ENCODE data around the gene LARP4B. TPM values are rescaled to one million over a fixed set of nuclear protein-coding genes. Genes with fewer than 3 reads are reported as not detected.

Gene LARP4B
- total and polyA plus RNA-seq, 7 donors: 16.6 to 88.3 (median 66.6) TPM

GRCh38 chr10:974785-975074 lies 43.2 kb upstream of the LARP4B start:
- ATAC-seq (no peak), DNase-seq (no peak)
- intact Hi-C loops (cut with DNase I): loop anchor here in 1 of 2 donors (5.0 kb wide), 1 partner anchor 32 kb away; no protein-coding TSS in a partner anchor
- Histone ChIP-seq H3K27me3 (ENCODE audit: insufficient read depth in 3 of 3, low read length in 2 of 3) (peaks cover 0 to under 1% (median 0%) of the 10 kb centered on the region in 3 donors), H3K9me3 (peaks cover 6% of the 10 kb centered on the region), H3K36me3 (ENCODE audit: insufficient read depth in 1 of 2, low read depth in 1 of 2) (no peaks in the 10 kb centered on the region), H3K4me3 (no peak overlapping the region), H3K4me1 (peaks cover 10% of the 10 kb centered on the region), H3K27ac (no peak overlapping the region)
- 79 to 88% (median 83%) methylated on average over 5 of the region's 5 CpGs for WGBS, 3 donors
- TF ChIP-seq CTCF (IDR thresholded peaks at IDR 0.05): no peak

GRCh38 chr10:974038-974784 lies 42.7 kb upstream of the LARP4B start:
- H3K4me1 ChIP-seq: peaks cover 10% of the 10 kb centered on the region
- TF ChIP-seq CTCF (IDR thresholded peaks at IDR 0.05): no peak
- H3K27ac ChIP-seq: no peak overlapping the region
- no peak for DNase-seq
- H3K36me3 ChIP-seq (ENCODE audit: insufficient read depth in 1 of 2, low read depth in 1 of 2): no peaks in the 10 kb centered on the region
- intact Hi-C loops (cut with DNase I): no loop called here
- H3K4me3 ChIP-seq: no peak overlapping the region
- WGBS, 3 donors: 78 to 81% (median 78%) methylated on average over 20 of the region's 20 CpGs
- ATAC-seq: no peak
- H3K27me3 ChIP-seq (ENCODE audit: insufficient read depth in 3 of 3, low read length in 2 of 3): peaks cover 0 to 2% (median 0%) of the 10 kb centered on the region in 3 donors
- H3K9me3 ChIP-seq: peaks cover 6% of the 10 kb centered on the region

GRCh38 chr10:972763-973162 lies 41.3 kb upstream of the LARP4B start:
- Histone ChIP-seq H3K27me3 (ENCODE audit: insufficient read depth in 3 of 3, low read length in 2 of 3) (peaks cover 0 to 2% (median 0%) of the 10 kb centered on the region in 3 donors), H3K9me3 (no peaks in the 10 kb centered on the region), H3K36me3 (ENCODE audit: insufficient read depth in 1 of 2, low read depth in 1 of 2) (no peaks in the 10 kb centered on the region), H3K27ac (no peak overlapping the region), H3K4me1 (peaks cover 10% of the 10 kb centered on the region), H3K4me3 (no peak overlapping the region)
- 59 to 83% (median 61%) methylated on average over 8 of the region's 8 CpGs for WGBS, 3 donors
- intact Hi-C loops (cut with DNase I): no loop called here
- no peak for TF ChIP-seq CTCF (IDR thresholded peaks at IDR 0.05)
- no peak for ATAC-seq
- no peak for DNase-seq

- DNase-seq (no peak), ATAC-seq (no peak)
- WGBS, 3 donors: 54 to 69% (median 55%) methylated on average over 12 of the region's 12 CpGs
- H3K36me3 ChIP-seq (ENCODE audit: insufficient read depth in 1 of 2, low read depth in 1 of 2): no peaks in the 10 kb centered on the region
- no peak overlapping the region for H3K27ac ChIP-seq
- intact Hi-C loops (cut with DNase I): no loop called here
- no peaks in the 10 kb centered on the region for H3K9me3 ChIP-seq
- H3K27me3 ChIP-seq (ENCODE audit: insufficient read depth in 3 of 3, low read length in 2 of 3): peaks cover 0 to 2% (median 0%) of the 10 kb centered on the region in 3 donors
- H3K4me3 ChIP-seq: no peak overlapping the region
- no peak for TF ChIP-seq CTCF (IDR thresholded peaks at IDR 0.05)
- H3K4me1 ChIP-seq: peaks cover 10% of the 10 kb centered on the region
Observed at GRCh38 chr10:971613-972012, 40.1 kb upstream of the LARP4B start.

GRCh38 chr10:971150-971542 lies 39.6 kb upstream of the LARP4B start:
- WGBS, 3 donors: 27 to 50% (median 37%) methylated on average over 4 of the region's 4 CpGs
- no peaks in the 10 kb centered on the region for H3K9me3 ChIP-seq
- no peak overlapping the region for H3K4me3 ChIP-seq
- no peak for TF ChIP-seq CTCF (IDR thresholded peaks at IDR 0.05)
- intact Hi-C loops (cut with DNase I): no loop called here
- peaks cover 10% of the 10 kb centered on the region for H3K4me1 ChIP-seq
- DNase-seq: no peak
- peak in 1 of 4 donors; percentile 67 for ATAC-seq
- H3K27ac ChIP-seq: no peak overlapping the region
- peaks cover 0 to 2% (median 0%) of the 10 kb centered on the region in 3 donors for H3K27me3 ChIP-seq (ENCODE audit: insufficient read depth in 3 of 3, low read length in 2 of 3)
- no peaks in the 10 kb centered on the region for H3K36me3 ChIP-seq (ENCODE audit: insufficient read depth in 1 of 2, low read depth in 1 of 2)
